SHP77 (cell line): ENCODE results near the gene TGFA.

Source experiments
- DNase-seq, 2 experiments: peaks; one replicate each; lab custom pipeline; 2025; lab: John Stamatoyannopoulos, UW

The TGFA gene

GRCh38 chr2:70553584-70554337 lies at the start of gene TGFA:
Gene TGFA, minus strand, starts transcription at chr2:70553826. Its CDS starts 59 bp downstream, at chr2:70553767.
- DNase-seq: peak; percentile 58 to 83

DNA sequence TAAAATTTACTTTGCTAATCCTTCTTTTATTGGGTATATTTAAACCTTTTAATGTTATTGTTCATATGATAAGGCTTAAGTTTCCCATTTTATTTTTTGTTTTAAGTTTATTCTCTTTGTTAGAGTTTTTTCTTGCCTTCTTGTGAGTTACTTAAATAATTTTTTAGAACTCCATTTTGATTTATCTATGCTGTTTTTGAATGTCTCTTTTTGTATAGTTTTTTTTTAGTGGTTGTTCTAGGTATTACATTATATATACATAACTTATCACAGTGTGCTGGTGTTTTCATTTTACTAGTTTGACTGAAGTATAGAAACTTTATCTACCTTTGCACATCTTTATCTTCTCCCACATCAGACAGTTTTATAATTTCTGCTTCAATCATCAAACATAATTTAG lies 49.4 kb upstream of the TGFA start:
- no peak for DNase-seq

- DNase-seq: no peak
Observed at GRCh38 chr2:70598197-70598596, 44.6 kb upstream of the TGFA start.

GRCh38 chr2:70596739-70597138 lies 43.1 kb upstream of the TGFA start:
- peak; percentile 63 to 77 for DNase-seq

GRCh38 chr2:70596293-70596692 lies 42.7 kb upstream of the TGFA start:
- DNase-seq: peak; percentile 32 to 73

DNA sequence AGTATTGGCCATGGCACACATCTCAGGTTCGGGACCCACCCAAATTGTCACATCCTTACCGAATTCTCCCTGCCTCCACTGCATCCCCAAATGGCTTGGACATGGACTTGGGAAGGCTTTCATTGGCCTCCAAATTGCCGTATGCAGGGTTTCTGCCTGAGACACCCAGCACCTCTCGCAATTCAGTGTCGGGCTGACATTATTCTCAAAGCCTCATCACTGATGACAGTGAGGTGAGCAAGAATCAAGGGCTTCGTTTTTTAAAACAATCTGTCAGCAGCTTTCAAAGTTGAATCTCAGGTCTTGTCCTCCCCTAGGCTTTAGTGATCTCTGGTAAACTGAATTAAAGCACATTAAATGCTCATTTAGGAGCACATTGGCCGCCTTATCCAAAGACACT lies 29.5 kb upstream of the TGFA start:
- DNase-seq: no peak

GRCh38 chr2:70580352-70580751 lies 26.7 kb upstream of the TGFA start:
- DNase-seq: peak; percentile 82 to 83

DNA sequence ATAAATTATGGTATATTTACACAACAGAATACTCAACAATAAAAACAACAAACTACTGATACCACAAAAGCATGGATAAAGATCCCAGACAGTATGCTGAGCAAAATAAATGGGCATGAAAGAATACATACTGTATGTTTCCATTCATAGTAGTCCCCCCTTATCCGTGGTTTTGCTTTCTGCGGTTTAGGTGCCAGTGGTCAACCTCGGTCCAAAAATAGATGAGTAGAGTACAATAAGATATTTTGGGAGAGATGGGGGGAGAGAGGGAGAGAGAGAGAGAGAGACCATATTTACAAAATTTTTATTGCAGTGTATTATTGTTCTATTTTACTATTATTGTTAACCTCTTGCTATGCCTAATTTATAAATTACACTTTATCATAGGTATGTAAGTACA lies 21.0 kb upstream of the TGFA start:
- no peak for DNase-seq

DNA sequence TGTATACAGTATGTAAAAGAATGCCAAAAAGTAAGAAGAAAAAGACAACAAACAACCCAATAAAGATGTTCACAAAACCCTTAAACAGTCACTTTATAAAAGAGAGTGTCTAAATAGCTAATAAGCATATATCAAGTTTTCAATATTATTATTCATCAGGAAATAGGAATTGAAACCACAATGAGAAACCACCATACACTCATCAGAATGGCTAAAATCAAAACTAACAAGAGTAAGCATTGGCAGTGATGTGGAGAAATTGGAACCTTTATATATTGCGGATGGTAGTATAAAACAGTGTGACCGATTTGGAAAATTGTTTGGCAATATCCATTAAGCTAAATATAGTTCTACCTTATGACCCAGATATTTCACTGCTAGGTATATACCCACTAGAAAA lies 20.5 kb upstream of the TGFA start:
- DNase-seq: no peak

DNA sequence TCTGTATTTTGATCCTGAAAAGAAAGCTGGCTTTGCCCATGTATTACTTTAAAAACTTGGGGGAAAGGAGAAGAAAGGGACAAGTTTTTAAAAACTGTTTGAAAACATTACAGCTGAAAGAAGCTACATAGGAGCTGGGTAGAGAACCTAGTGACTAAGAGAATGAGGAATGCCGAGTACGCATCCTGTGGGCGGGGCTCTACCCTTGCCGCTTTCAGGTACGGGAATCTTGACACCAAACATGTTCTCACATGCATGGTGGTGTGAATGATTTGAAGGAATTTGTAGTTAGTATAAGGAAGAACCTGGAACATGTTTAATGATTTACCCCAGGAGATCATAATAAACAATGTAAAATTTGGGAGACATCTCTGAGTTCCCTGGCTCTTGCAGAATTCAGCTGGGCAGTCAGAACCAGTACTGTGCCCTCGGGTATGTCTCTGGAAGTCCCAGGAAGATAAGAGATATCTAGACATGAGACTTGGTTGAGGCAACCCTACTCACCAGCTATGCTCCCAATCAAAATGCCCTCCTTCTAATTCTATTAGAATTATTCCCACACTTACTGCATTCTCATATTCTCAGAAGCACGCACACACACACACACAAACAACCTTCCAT lies 16.5 kb upstream of the TGFA start:
- DNase-seq: no peak

- DNase-seq: no peak
Observed at GRCh38 chr2:70569559-70569958, 15.9 kb upstream of the TGFA start.

DNA sequence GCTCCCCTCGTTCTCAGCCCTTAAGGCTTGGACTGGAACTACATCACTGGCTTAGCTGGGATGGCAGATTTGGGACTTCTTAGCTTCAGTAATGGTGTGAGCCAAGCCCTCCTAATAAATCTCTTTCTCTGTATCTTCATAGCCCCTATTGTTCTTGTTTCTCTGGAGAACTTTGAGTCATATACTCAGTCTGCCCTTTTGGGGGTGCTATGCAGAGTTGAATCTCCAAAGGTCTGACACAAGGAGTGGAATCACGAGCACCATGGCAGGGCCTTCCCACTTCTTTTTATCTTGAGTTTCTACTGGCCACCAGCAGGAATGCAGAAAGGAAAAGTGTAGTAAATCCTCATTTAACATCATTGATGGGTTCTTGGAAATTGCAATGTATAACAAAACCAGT lies 13.3 kb upstream of the TGFA start:
- DNase-seq: no peak

DNA sequence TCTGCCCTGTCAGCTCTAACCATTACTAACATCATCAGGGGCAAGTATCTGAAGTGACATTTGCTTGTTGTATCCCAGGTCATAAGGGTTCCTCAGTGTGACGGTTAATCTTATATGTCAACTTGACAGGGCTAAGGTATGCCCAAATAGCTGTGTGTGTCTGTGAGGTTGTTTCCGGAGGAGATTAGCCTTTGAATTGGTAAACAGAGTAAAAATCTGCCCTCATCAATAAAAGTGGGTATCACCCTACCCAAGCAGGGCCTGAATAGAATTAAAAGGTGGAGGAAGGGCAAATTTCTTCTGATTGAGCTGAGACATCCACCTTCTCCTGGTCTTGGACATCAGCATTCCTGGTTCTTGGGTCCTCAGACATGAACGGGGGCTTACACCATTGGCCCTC lies 12.8 kb upstream of the TGFA start:
- DNase-seq: no peak

DNA sequence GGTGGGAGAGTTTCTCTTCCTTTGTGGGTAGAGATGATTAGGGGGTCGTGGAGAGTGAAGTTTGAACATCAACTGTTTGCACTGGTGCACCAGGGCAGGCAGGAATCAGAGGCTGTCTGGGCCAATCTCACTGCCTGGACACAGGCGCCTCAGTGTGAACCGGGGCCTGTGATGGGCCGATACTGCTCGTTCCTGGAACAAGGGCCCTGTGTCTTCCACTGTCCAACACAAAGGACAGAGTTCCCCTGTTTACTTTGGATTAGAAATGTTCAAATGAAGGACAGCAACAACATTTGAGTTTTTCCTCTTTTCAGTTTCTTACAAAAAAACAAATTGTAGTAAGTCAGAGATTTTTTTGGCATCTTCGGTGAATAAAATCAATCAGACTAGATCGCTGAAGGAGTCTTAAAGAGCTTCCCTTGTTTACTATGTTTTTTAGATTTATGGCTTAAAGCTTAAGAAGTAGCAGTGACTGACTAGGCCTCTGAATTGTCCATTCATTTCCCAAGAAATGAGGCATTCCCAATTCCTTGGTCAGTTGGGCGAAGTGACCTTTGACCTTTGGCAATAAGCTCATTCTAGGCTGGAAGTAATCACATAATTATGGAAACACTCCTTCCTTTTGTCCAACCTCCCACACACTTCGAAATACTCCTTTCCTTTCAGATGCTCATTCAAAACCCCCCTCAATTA lies 11.6 kb upstream of the TGFA start:
- DNase-seq: no peak

GRCh38 chr2:70561893-70562292 lies 8.3 kb upstream of the TGFA start:
- no peak for DNase-seq

DNA sequence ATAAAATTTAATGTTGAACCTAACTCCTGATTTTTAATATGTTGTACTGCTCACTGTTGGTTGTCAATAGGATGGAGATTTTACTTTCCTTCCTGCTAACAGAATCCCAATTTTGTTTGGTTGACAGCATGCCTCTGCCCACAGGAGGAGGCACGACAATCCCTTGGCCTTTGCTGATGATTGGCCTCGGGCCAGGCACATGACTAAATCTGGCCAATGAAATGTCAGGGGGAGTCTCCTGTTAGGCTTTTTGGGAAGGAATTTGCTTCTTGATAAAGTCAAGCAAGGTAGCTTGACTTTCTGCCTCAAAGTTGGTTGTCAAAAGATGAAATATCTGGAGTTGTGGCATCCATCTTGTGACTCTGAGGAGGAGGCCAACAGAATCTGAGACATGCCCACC lies 6.8 kb upstream of the TGFA start:
- no peak for DNase-seq

- no peak for DNase-seq
Observed at GRCh38 chr2:70560040-70560439, 6.4 kb upstream of the TGFA start.

DNA sequence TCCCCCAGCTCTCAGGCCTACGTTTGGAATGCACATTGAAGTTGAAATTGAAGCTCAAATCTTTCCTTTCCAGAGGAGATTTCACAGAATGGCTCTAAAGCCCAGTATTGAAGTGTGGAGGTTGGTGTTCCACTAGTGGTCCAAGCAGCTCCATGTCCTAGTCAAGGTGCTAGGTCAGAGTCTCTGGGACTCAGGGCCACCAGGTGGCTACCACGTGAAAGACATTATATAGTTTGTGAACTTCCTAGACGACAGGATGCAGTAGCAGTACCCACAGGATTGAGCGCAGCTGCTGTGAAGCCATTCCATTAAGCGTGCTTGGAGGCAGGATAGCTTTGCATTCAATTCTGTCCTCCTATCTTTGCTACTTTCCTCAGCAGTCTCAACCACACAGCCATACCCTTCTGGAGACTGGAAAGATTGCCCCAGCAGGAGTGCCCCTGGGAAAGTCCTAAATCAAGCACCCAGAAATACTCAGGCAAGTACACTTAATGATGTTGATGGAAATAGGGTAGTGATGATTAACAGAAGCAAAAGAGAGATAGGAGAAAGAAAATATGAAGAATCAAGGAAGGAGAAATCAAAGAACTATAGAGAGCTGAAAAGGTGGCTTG lies 4.7 kb upstream of the TGFA start:
- no peak for DNase-seq

GRCh38 chr2:70557171-70557838 lies 3.7 kb upstream of the TGFA start:
- DNase-seq: peak; percentile 45 to 80

GRCh38 chr2:70556608-70557007 lies 3.0 kb upstream of the TGFA start:
- no peak for DNase-seq

DNA sequence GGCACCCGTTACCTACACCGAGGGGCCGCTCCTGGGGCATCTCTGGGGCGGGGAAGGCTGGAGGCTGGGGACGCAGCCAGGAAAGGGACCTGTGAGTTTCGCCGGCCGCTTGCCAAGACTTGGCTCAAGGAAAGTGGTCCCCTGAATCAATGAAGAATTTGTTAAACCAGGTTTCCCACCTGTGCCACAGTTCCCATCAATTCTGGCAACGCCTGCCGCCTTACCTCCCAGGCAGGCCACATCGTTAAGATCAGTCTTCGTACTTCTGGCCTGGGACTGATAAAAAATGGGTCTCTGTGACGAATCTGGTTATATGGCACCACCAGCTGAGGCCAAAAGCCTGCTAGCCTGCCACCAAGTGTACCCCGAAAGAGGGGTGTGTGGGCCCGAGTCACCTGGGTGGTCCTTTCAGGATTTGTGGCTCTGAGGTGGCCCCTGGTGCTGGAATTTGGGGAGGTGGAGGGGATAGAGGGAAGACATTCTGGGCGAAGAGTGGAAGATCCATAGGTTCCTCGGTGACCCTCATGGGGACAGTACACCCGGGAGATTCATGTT lies 789 bp upstream of the TGFA start:
- no peak for DNase-seq

DNA sequence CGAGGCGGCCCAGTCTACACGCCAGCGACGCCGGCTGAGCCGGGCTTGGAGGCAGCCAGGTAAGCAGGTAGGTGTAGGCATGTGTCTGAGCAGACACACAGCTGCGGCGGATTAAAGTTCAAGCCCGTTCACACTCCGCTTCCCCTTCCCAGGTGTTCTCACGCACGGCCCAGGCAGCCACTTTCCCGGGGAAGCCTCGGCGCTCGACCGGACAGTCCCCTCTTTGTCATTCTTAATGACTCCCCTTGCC lies 367 bp downstream of the TGFA start:
- DNase-seq: no peak
